Breast epithelium (tissue), 4 donors: ENCODE data around the gene NBPF3. TPM values are rescaled to one million over a fixed set of nuclear protein-coding genes. Genes with fewer than 3 reads are reported as not detected.
A peak's percentile ranks its signal among the peaks of the same experiment; 100 is the strongest.

Source experiments
- DNase-seq, 2 donors: peaks; one replicate each; pipeline ENCODE4 v3.0.0-alpha.2; 2019; ENCODE audit warnings: low spot score in 2 of 2
- H3K27ac ChIP-seq, 2 donors: fragments of 200-600 bp; sonication (generic) in 1 of 2; one replicate each; pipeline ENCODE4 v1.5.1; 2016 to 2019; ENCODE audit warnings: mild to moderate bottlenecking in 1 of 2
- H3K27me3 ChIP-seq, 2 donors: fragments of 200-600 bp; sonication (generic) in 1 of 2; one replicate each; pipeline versions ENCODE4 v1.5.1 to v1.6.0; 2017 to 2019; ENCODE audit warnings: control low read depth in 1 of 2, mild to moderate bottlenecking in 1 of 2
- H3K36me3 ChIP-seq: fragments of 200-600 bp; one replicate; pipeline ENCODE4 v1.5.1; 2019
- H3K4me1 ChIP-seq, 2 donors: fragments of 200-600 bp; sonication (generic); one replicate each; pipeline ENCODE4 v1.5.1; 2016 to 2019; ENCODE audit warnings: control low read depth in 1 of 2
- H3K4me3 ChIP-seq, 3 donors: fragments of 200-600 bp; sonication (generic); 1 replicate in 2 of 3; 2 replicates in 1 of 3; pipeline ENCODE4 v1.5.1; 2016 to 2019; ENCODE audit warnings: mild to moderate bottlenecking in 3 of 3, moderate library complexity in 2 of 3
- H3K9me3 ChIP-seq, 2 donors: fragments of 200-600 bp; sonication (generic) in 1 of 2; one replicate each; pipeline ENCODE4 v1.5.1; 2016 to 2019; ENCODE audit warnings: control low read depth in 1 of 2
- CTCF ChIP-seq, 3 donors: fragments of 450-650 bp; IDR thresholded peaks; one replicate each; pipeline ENCODE4 v1.5.1; 2016 to 2017; ENCODE audit warnings: antibody characterized with exemption in 3 of 3, mild to moderate bottlenecking in 3 of 3, moderate library complexity in 3 of 3
- POLR2A ChIP-seq: fragments of 450-650 bp; IDR thresholded peaks from one replicate; pipeline ENCODE4 v1.6.1; 2016; ENCODE audit warnings: antibody characterized with exemption, mild to moderate bottlenecking, moderate library complexity
- POLR2AphosphoS5 ChIP-seq, 3 donors: sonication (generic); formaldehyde crosslinking; IDR thresholded peaks; one replicate each; pipeline ENCODE4 v1.6.1; 2017; ENCODE audit warnings: antibody characterized with exemption in 3 of 3
- intact Hi-C: fragments of 100-400 bp; cut with DNase I; formaldehyde crosslinking; loops from one replicate; pipeline ENCODE4 v1.15.1; 2023; ENCODE audit warnings: low total_unique reads
- total RNA-seq, 3 donors: library from RNA; depleted of rRNA; stranded (reverse); fragments of >200 nt; gene quantifications; one replicate each; pipeline ENCODE4 v1.1.0, GENCODE V29; 2016

NBPF3 gene
- total RNA-seq, 3 donors from 2014 or later, result 13.8 to 22.3 (median 20.6) TPM

DNA sequence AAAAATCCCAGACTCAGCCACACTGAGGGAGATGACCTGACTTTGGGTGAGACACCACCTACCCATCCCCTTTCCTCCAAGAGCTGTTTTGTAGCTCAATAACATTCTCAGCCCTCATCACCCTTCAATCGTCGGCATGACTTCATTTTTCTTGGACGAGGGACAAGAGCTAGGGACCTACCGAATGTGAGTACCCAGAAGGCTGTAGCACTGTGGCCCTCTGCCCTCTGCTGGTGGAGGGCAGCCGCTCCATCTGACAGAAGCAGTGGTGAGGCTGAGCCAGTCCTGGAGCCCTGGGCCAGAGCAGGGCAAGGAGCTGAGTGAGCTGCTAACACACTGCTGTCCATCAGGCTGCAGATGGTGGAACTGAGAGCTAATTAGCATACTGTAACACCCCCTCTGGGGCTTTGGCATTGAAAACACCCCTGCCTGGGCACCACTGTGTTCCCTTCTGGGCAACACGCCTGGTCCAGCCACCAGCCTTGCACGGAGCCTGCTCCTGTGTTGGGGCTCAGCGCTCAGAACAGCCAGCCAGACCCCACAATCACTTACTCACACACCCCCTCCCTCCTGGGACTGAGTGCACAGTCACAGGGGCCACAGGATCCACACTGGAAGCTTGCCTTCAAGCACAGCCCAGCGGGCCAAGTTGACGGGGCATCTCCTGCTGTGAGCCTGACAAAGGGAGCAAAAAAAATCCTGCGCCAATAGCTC is 51.0 kb downstream of the NBPF3 start:
- Histone ChIP-seq H3K9me3 (no peaks in the 10 kb centered on the region), H3K27me3 (no peaks in the 10 kb centered on the region), H3K4me3 (no peak overlapping the region), H3K27ac (no peak overlapping the region), H3K4me1 (no peaks in the 10 kb centered on the region), H3K36me3 (no peaks in the 10 kb centered on the region)
- TF ChIP-seq POLR2A, result no peak
- no peak for TF ChIP-seq POLR2AphosphoS5 (IDR thresholded peaks at IDR 0.05)
- TF ChIP-seq CTCF (IDR thresholded peaks at IDR 0.05), result peak in 1 of 3 donors; percentile 19
- DNase-seq, result no peak
- intact Hi-C loops, result no loop called here

DNA sequence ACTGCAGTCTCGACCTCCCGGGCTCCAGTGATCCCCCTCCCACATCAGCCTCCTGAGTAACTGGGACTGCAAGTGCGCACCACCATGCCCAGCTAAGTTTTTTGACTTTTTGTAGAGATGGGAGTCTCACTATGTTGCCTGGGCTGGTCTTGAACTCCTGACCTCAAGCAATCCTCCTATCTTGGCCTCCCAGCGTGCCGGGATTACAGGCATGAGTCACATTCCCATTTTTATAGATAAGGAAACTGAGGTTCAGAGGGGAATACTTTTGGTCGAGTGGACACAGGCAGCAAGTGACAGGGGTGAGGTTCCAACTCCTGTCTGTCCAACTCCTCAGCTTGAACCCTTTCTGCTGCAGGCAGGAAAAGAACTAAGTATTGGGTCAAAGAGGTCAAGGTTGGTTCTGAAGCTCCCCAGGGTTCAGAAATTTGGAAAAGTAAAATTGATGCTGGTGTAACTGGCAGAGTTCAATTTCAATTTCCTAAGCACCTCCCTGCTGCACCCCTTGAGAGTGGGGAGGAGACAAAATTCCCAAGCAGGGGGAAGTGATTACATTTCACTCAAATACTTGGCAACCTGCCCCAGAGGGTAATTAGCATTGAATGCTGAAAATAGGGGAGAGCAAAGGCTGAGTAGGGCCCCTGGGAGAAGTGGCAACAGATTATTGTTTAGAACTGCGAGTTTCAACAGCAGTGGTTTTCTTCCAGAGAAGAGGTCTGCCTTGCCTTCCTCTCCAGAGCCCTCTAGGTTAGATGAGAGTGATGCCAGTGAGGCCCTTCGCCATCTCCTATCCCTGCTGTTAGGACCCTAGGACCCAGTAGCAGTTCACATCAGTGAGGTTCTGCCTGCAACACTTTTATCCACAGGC is 51.8 kb downstream of the NBPF3 start:
- TF ChIP-seq POLR2AphosphoS5 (IDR thresholded peaks at IDR 0.05) (no peak), POLR2A (no peak), CTCF (IDR thresholded peaks at IDR 0.05) (no peak)
- no peaks in the 10 kb centered on the region for H3K36me3 ChIP-seq
- H3K4me1 ChIP-seq, result no peaks in the 10 kb centered on the region
- no peak overlapping the region for H3K27ac ChIP-seq
- no peaks in the 10 kb centered on the region for H3K9me3 ChIP-seq
- no peak overlapping the region for H3K4me3 ChIP-seq
- H3K27me3 ChIP-seq, result no peaks in the 10 kb centered on the region
- intact Hi-C loops, result no loop called here
- no peak for DNase-seq

DNA sequence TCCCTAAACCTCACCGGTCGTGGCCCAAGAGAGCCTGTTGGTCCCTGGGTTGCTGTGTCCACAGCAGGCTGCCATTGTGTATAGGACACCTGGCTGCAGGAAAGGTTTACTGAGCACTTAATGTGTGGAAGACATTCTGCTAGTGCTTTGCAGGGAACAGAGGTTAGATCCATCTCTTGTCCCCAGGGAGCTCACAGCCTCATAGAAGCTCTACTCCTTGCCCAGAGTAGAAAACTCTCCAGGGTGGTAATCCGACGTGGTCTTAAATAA is 52.4 kb downstream of the NBPF3 start:
- intact Hi-C loops, result no loop called here
- H3K27me3 ChIP-seq, result no peaks in the 10 kb centered on the region

DNA sequence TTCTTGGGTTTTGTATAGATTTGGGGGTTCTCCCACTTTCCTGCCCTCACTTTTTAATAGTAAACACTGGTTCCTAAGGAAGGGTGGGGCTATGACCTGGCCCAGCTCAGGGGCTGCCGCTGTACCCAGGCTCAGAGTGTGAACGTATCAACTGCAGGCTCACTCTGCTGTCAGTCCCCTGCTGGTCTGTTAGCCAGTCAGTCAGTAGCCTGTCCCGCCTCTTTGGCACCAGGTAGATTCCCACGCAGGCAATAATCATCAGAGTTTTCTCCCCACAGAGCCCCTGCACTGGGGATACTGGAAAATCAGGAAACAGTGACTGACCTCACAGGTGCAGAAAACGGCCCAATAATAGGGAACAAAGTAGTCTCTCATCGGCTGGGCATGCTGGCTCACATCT is 54.3 kb downstream of the NBPF3 start:
- no peaks in the 10 kb centered on the region for H3K27me3 ChIP-seq
- H3K36me3 ChIP-seq, result no peaks in the 10 kb centered on the region
- H3K4me3 ChIP-seq, result no peak overlapping the region
- H3K27ac ChIP-seq, result no peak overlapping the region
- DNase-seq, result no peak
- H3K9me3 ChIP-seq, result no peaks in the 10 kb centered on the region
- intact Hi-C loops, result no loop called here
- TF ChIP-seq POLR2A (no peak), POLR2AphosphoS5 (IDR thresholded peaks at IDR 0.05) (no peak), CTCF (IDR thresholded peaks at IDR 0.05) (no peak)
- H3K4me1 ChIP-seq, result no peaks in the 10 kb centered on the region

More for the DNA sequence above, 52.4 kb downstream of the NBPF3 start:
- DNase-seq, result no peak
- no peak overlapping the region for H3K4me3 ChIP-seq
- no peaks in the 10 kb centered on the region for H3K4me1 ChIP-seq
- no peaks in the 10 kb centered on the region for H3K9me3 ChIP-seq
- TF ChIP-seq POLR2A (no peak), POLR2AphosphoS5 (IDR thresholded peaks at IDR 0.05) (no peak), CTCF (IDR thresholded peaks at IDR 0.05) (no peak)
- no peaks in the 10 kb centered on the region for H3K36me3 ChIP-seq
- no peak overlapping the region for H3K27ac ChIP-seq

DNA sequence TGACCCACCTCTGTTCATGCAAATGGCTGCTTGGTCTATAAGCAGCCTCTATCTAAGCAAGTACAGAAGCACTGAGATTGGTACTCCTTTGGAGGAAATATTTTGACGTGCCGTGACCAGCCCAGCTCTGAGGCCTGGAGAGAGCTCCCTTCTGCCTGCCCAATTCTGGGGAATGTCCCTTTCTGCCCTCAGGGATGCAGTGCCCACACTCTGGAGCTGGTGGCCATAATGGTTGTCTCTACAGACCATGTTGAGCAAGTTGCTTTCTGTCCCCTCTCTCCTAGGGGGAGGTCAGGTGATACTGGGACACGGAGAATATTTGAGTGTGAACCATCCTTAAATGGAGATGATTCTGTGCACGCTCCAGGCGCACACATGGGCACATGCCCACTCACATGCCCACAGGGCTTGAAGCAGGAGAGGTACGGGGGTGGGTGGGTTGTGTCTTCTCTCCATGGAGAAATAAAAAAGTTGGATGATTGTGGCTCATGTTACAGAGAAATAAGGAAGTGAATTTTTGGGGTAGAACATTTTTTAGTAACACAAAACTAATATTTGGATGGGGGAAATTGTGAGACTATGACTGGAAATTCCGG is 55.4 kb downstream of the NBPF3 start:
- TF ChIP-seq POLR2A, result no peak
- no peak for TF ChIP-seq CTCF (IDR thresholded peaks at IDR 0.05)
- no peak for TF ChIP-seq POLR2AphosphoS5 (IDR thresholded peaks at IDR 0.05)
- no peak overlapping the region for H3K27ac ChIP-seq
- no peaks in the 10 kb centered on the region for H3K4me1 ChIP-seq
- H3K9me3 ChIP-seq, result no peaks in the 10 kb centered on the region
- H3K4me3 ChIP-seq, result no peak overlapping the region
- DNase-seq, result peak in 1 of 2 donors; percentile 59
- no peaks in the 10 kb centered on the region for H3K27me3 ChIP-seq
- no peaks in the 10 kb centered on the region for H3K36me3 ChIP-seq
- intact Hi-C loops, result no loop called here
